GM12873 (cell line): ENCODE data around the gene ANKRD24.

Source experiments
- TF ChIP-seq, protein P1 (sequence below): IDR thresholded peaks from 2 replicates; pipeline ENCODE4 v1.5.1; 2012; ENCODE audit warnings: low read depth, mild to moderate bottlenecking, moderate library complexity, low read length, control low read depth; ENCODE audit not compliant: insufficient read depth; ENCODE audit errors: missing control alignments

ANKRD24 gene

GRCh38 chr19:4149518-4150288, 32.8 kb upstream of the ANKRD24 start:
- TF ChIP-seq, protein P1, sequence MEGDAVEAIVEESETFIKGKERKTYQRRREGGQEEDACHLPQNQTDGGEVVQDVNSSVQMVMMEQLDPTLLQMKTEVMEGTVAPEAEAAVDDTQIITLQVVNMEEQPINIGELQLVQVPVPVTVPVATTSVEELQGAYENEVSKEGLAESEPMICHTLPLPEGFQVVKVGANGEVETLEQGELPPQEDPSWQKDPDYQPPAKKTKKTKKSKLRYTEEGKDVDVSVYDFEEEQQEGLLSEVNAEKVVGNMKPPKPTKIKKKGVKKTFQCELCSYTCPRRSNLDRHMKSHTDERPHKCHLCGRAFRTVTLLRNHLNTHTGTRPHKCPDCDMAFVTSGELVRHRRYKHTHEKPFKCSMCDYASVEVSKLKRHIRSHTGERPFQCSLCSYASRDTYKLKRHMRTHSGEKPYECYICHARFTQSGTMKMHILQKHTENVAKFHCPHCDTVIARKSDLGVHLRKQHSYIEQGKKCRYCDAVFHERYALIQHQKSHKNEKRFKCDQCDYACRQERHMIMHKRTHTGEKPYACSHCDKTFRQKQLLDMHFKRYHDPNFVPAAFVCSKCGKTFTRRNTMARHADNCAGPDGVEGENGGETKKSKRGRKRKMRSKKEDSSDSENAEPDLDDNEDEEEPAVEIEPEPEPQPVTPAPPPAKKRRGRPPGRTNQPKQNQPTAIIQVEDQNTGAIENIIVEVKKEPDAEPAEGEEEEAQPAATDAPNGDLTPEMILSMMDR: no peak

GRCh38 chr19:4151623-4152022, 30.9 kb upstream of the ANKRD24 start:
- TF ChIP-seq, protein P1: no peak

GRCh38 chr19:4152241-4152998, 30.1 kb upstream of the ANKRD24 start:
- TF ChIP-seq, protein P1: no peak

- TF ChIP-seq, protein P1: no peak
Observed at GRCh38 chr19:4154571-4155312, 27.7 kb upstream of the ANKRD24 start.

GRCh38 chr19:4157164-4157563, 25.3 kb upstream of the ANKRD24 start:
- TF ChIP-seq, protein P1: no peak

DNA sequence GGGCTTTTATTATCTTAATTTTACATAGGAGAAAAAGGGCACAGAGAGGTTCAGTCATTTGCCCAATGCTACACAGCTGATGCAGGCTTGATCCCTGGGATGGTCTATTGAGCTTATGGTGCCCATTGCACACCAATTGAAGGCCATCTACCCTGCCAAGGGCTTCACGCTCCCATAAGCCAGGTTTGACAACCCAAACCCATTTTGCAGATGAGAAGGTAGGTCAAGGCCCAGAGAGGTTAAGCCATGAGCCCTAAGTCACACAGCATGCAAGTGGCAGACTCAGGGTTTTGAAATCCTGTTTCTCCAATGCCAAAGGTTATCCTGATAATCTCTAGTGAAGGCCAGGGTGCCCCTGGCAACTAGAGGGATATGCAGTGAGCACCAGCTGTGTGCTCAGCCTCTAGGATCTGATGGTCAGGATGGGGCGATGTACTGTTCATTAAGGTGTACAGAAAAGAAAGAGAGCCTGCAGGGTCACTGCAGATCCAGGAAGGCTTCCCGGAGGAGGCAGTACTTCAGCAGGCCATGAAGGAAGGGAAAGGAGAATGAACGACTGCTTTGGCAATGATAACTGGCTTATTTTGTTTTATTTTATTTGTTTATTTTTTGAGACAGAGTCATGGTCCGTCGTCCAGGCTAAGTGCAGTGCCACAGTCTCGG, 20.9 kb upstream of the ANKRD24 start:
- TF ChIP-seq, protein P1: no peak
